GM12878 (cell line): ENCODE measurements around the gene TPPP3. TPM values are rescaled to one million over a fixed set of nuclear protein-coding genes. Genes with fewer than 3 reads are reported as not detected.

ENCODE experiments used
- ATAC-seq: fragments of 200-7000 bp; cut with Tn5 transposase; 3 replicates; pipeline ENCODE4 v1.9.1; 2020; ENCODE audit warnings: mild to moderate bottlenecking, moderate library complexity
- BruUV-seq: library from RNA; stranded (reverse); fragments of 400-500 nt; replicated peaks from 2 replicates; lab custom pipeline; 2021; lab: Mats Ljungman, UMichigan
- CTCF ChIA-PET: fragments of 300-600 bp; sonication (Branson Sonifier 250); formaldehyde crosslinking; extraction: SDS; loops from one replicate; lab custom pipeline; 2021; ENCODE audit warnings: inconsistent platforms; lab: Yijun Ruan, JAX
- POLR2A ChIA-PET: fragments of 350-600 bp; formaldehyde crosslinking; extraction: SDS; loops from one replicate; lab custom pipeline; 2021; ENCODE audit warnings: inconsistent platforms; lab: Charles Lee
- RAD21 ChIA-PET: fragments of 300-600 bp; sonication (Branson Sonifier 250); formaldehyde crosslinking; loops from one replicate; lab custom pipeline; 2023; ENCODE audit warnings: antibody characterized with exemption; ENCODE audit not compliant: unreplicated experiment; lab: Charles Lee
- SMC1A ChIA-PET: fragments of 300-600 bp; sonication (Branson Sonifier 250); formaldehyde crosslinking; loops from one replicate; lab custom pipeline; 2023; ENCODE audit not compliant: unreplicated experiment, uncharacterized antibody; lab: Charles Lee
- DNase-seq: peaks from one replicate; pipeline ENCODE4 v3.0.0-alpha.2; 2011; ENCODE audit warnings: low read depth, low spot score
- FAIRE-seq: peaks from 3 replicates; lab custom pipeline; 2011; peaks lifted over from hg19 to GRCh38; lab: Jason Lieb, UNC
- H2AFZ ChIP-seq: 2 replicates; pipeline ENCODE4 v1.6.0; 2011; ENCODE audit warnings: low read depth, low read length, control low read depth; ENCODE audit not compliant: control insufficient read depth
- H3K27ac ChIP-seq: 2 replicates; pipeline ENCODE4 v1.5.1; 2011; ENCODE audit warnings: control low read depth; ENCODE audit not compliant: control insufficient read depth, insufficient read depth
- H3K27me3 ChIP-seq, 2 experiments: replicated peaks in 1 of 2; 2 replicates each; pipeline versions ENCODE4 v1.6.0 to v1.6.1; 2011; ENCODE audit warnings: low read length in 1 of 2; ENCODE audit not compliant: control insufficient read depth in 2 of 2, insufficient read depth in 2 of 2
- H3K36me3 ChIP-seq, 2 experiments: 2 replicates each; pipeline ENCODE4 v1.5.1; 2011; ENCODE audit warnings: low read length in 1 of 2; ENCODE audit not compliant: control insufficient read depth in 2 of 2, insufficient read depth in 2 of 2
- H3K4me1 ChIP-seq: 2 replicates; pipeline ENCODE4 v1.6.1; 2011; ENCODE audit warnings: mild to moderate bottlenecking, low read length, moderate library complexity, mixed read lengths; ENCODE audit not compliant: control insufficient read depth, insufficient read depth
- H3K4me2 ChIP-seq: 2 replicates; pipeline ENCODE4 v1.6.0; 2011; ENCODE audit warnings: control low read depth; ENCODE audit not compliant: control insufficient read depth, insufficient read depth
- H3K4me3 ChIP-seq: fragments of 200-600 bp; sonication (generic); 2 replicates; pipeline ENCODE4 v1.5.1; 2016
- H3K79me2 ChIP-seq: 2 replicates; pipeline ENCODE4 v1.6.0; 2011; ENCODE audit warnings: low read length; ENCODE audit not compliant: control insufficient read depth, insufficient read depth
- H3K9ac ChIP-seq: 2 replicates; pipeline ENCODE4 v1.8.0; 2011; ENCODE audit warnings: low read length, control low read depth, mixed read lengths; ENCODE audit not compliant: control insufficient read depth, insufficient read depth
- H3K9me3 ChIP-seq: replicated peaks from 3 replicates; pipeline ENCODE4 v1.5.1; 2011; ENCODE audit warnings: mild to moderate bottlenecking, low read length; ENCODE audit not compliant: control insufficient read depth, insufficient read depth
- H4K20me1 ChIP-seq: 2 replicates; pipeline ENCODE4 v1.6.0; 2011; ENCODE audit not compliant: control insufficient read depth, insufficient read depth
- ASH2L ChIP-seq: fragments of 300-600, 200-600 bp; sonication (generic); IDR thresholded peaks from 2 replicates; pipeline ENCODE4 v1.6.1; 2017; ENCODE audit warnings: low read depth, mild to moderate bottlenecking, borderline replicate concordance
- BRCA1 ChIP-seq: IDR thresholded peaks from 2 replicates; pipeline ENCODE4 v1.6.1; 2011; ENCODE audit warnings: low read depth, low read length, improper control_type of control experiment
- CBX5 ChIP-seq: sonication (generic); IDR thresholded peaks from 2 replicates; pipeline ENCODE4 v1.6.1; 2016; ENCODE audit warnings: low read depth, moderate library complexity, mild to moderate bottlenecking, inconsistent platforms
- CHD2 ChIP-seq: IDR thresholded peaks from 2 replicates; pipeline ENCODE4 v1.6.1; 2011; ENCODE audit warnings: low read depth, low read length, improper control_type of control experiment, borderline replicate concordance
- E2F8 ChIP-seq: fragments of 450-650 bp; IDR thresholded peaks from 2 replicates; pipeline ENCODE4 v1.6.1; 2018; ENCODE audit warnings: mild to moderate bottlenecking, low read depth, moderate library complexity; ENCODE audit not compliant: partially characterized antibody
- ESRRA ChIP-seq: IDR thresholded peaks from 2 replicates; pipeline ENCODE4 v1.6.1; 2012; ENCODE audit warnings: mild to moderate bottlenecking, low read length, improper control_type of control experiment
- JUND ChIP-seq: IDR thresholded peaks from 2 replicates; pipeline ENCODE4 v1.6.1; 2012; ENCODE audit warnings: low read depth, mild to moderate bottlenecking, low read length, improper control_type of control experiment, moderate library complexity
- KDM1A ChIP-seq: fragments of 200-600 bp; sonication (generic); IDR thresholded peaks from 2 replicates; pipeline ENCODE4 v1.6.1; 2016; ENCODE audit warnings: borderline replicate concordance
- PML ChIP-seq: IDR thresholded peaks from 2 replicates; pipeline ENCODE4 v1.6.1; 2012; ENCODE audit warnings: low read length, inconsistent platforms
- RAD21 ChIP-seq: IDR thresholded peaks from 2 replicates; pipeline ENCODE4 v1.6.1; 2011; ENCODE audit warnings: mild to moderate bottlenecking, low read depth, low read length, moderate library complexity; ENCODE audit not compliant: insufficient read depth
- RBBP5 ChIP-seq: fragments of 200-600 bp; sonication (generic); conservative IDR thresholded peaks from 2 replicates; pipeline ENCODE4 v1.6.1; 2016
- RELB ChIP-seq: fragments of 450-650 bp; IDR thresholded peaks from 2 replicates; pipeline ENCODE4 v1.6.1; 2017; ENCODE audit warnings: low read depth, mild to moderate bottlenecking, moderate library complexity
- SRF ChIP-seq, 2 experiments: IDR thresholded peaks; 2 replicates each; pipeline ENCODE4 v1.6.1; 2011; ENCODE audit warnings: low read depth in 2 of 2, low read length in 2 of 2, mild to moderate bottlenecking in 1 of 2, moderate library complexity in 1 of 2
- STAT3 ChIP-seq: IDR thresholded peaks from 2 replicates; pipeline ENCODE4 v1.6.1; 2011; ENCODE audit warnings: low read depth, low read length, improper control_type of control experiment
- ZNF207 ChIP-seq: fragments of 450-650 bp; IDR thresholded peaks from 2 replicates; pipeline ENCODE4 v1.6.1; 2014; ENCODE audit warnings: antibody characterized with exemption, mild to moderate bottlenecking, borderline replicate concordance
- ZNF217 ChIP-seq: fragments of 450-650 bp; IDR thresholded peaks from 2 replicates; pipeline ENCODE4 v1.6.1; 2017; ENCODE audit warnings: antibody characterized with exemption, mild to moderate bottlenecking
- ZNF687 ChIP-seq: fragments of 450-650 bp; IDR thresholded peaks from 2 replicates; pipeline ENCODE4 v1.6.1; 2017; ENCODE audit warnings: mild to moderate bottlenecking, moderate library complexity
- WGBS: methylation state at CpG from one replicate; pipeline ENCODE4 v1.1.6; 2016; ENCODE audit warnings: low lambda C conversion rate; ENCODE audit not compliant: insufficient replicate concordance, insufficient coverage; ENCODE audit errors: missing lambda C conversion rate; 5-methylcytosine and 5-hydroxymethylcytosine counted together
- in situ Hi-C: fragments of 300-500 bp; cut with MboI; formaldehyde crosslinking; loops from 9 replicates; pipeline ENCODE4 v1.14.3; 2018; ENCODE audit warnings: mixed read lengths
- intact Hi-C: fragments of 100-400 bp; cut with micrococcal nuclease; formaldehyde crosslinking; loops from one replicate; pipeline ENCODE4 v1.14.2; 2022; ENCODE audit not compliant: unreplicated experiment
- polyA plus RNA-seq, 11 experiments: library from polyadenylated mRNA; depleted of rRNA in 4 of 11; unstranded in 6 of 11; stranded (reverse) in 5 of 11; fragments of >200 nt; fragmentation: Nextera tagmentation in 4 of 11; fragmentation: Illumina TruSeq in 1 of 11; extraction: Ambion mirVana in 4 of 11; extraction: Trizol in 1 of 11; gene quantifications; 1 replicate in 1 of 11; 2 replicates in 10 of 11; pipeline versions ENCODE4 v1.2.1 to v1.2.3, GENCODE V29; 2011 to 2016; ENCODE audit warnings: inconsistent platforms in 2 of 11, missing spikeins in 2 of 11, low read depth in 1 of 11
- total RNA-seq, 4 experiments: library from RNA; depleted of rRNA in 3 of 4; stranded (reverse); fragments of >200 nt in 3 of 4; fragmentation: Illumina TruSeq in 1 of 4; extraction: Trizol in 1 of 4; gene quantifications; 2 replicates each; pipeline versions ENCODE4 v1.2.1 to v1.2.3, GENCODE V29; 2013 to 2021

TPPP3 gene
- total and polyA plus RNA-seq, 10 of the 15 experiments (the other 5 are each of a cell fraction or from before 2014, with no cell fraction given), result 0.14 TPM; not detected in 9

- in situ Hi-C loops (no loop called here), intact Hi-C loops (loop anchor here (5.0 kb wide), 1 partner anchor 122 kb away; no protein-coding TSS in a partner anchor)
- Histone ChIP-seq H3K9me3 (no peaks in the 10 kb centered on the region), H3K4me3 (no peak overlapping the region), H3K4me1 (no peaks in the 10 kb centered on the region), H3K9ac (no peak overlapping the region), H3K79me2 (no peaks in the 10 kb centered on the region), H2AFZ (no peak overlapping the region), H3K4me2 (no peak overlapping the region), H3K27ac (no peak overlapping the region), H3K36me3 (no peaks in the 10 kb centered on the region), H4K20me1 (no peaks in the 10 kb centered on the region), H3K27me3 (no peaks in the 10 kb centered on the region)
- ChIA-PET RAD21 (interaction anchor here (2.8 kb wide), 1 partner anchor 85 kb away, joined by 7 read pairs; no protein-coding TSS in a partner anchor), SMC1A (interaction anchor here (0.9 to 1.6 kb wide), 2 partner anchors 14 to 19 kb away, joined by 3 to 4 read pairs; no protein-coding TSS in a partner anchor), POLR2A (interaction anchor here (0.6 kb wide), 1 partner anchor 20 kb away, joined by 6 read pairs; no protein-coding TSS in a partner anchor), CTCF (no interaction called here)
- ATAC-seq (no peak), DNase-seq (no peak), FAIRE-seq (no peak)
- 47% methylated on average over 1 of the region's 1 CpG for WGBS
- BruUV-seq, result no TSS peak
- TF ChIP-seq RBBP5 (no peak), RELB (no peak), CBX5 (no peak), BRCA1 (no peak), ESRRA (no peak), E2F8 (no peak), JUND (no peak), ZNF207 (no peak), CHD2 (no peak), KDM1A (no peak), RAD21 (no peak), PML (no peak), ZNF687 (no peak), ASH2L (no peak), ZNF217 (no peak), STAT3 (no peak), SRF (IDR thresholded peaks at IDR 0.05; ENCODE audit: low read depth in 2 of 2, low read length in 2 of 2) (no peak)
Measured at GRCh38 chr16:67345401-67345800, 47.9 kb downstream of the TPPP3 start.
